Coronary artery (tissue), 2 donors: ENCODE data around the gene HOXC5.
A peak's percentile ranks its signal among the peaks of the same experiment; 100 is the strongest.

Source experiments
- DNase-seq: peaks from one replicate; pipeline ENCODE4 v3.0.0-alpha.2; 2017; ENCODE audit warnings: low spot score
- H3K27ac ChIP-seq, 2 donors: fragments of 200-600 bp; sonication (generic); one replicate each; pipeline ENCODE4 v1.5.1; 2016 to 2019
- H3K4me3 ChIP-seq: fragments of 200-600 bp; sonication (generic); 2 replicates; pipeline ENCODE4 v1.5.1; 2016; ENCODE audit warnings: mild to moderate bottlenecking, moderate library complexity
- TF ChIP-seq, protein P1 (sequence below): fragments of 200-600 bp; sonication (generic); IDR thresholded peaks from one replicate; pipeline ENCODE4 v1.5.1; 2019; ENCODE audit warnings: antibody characterized with exemption

HOXC5 gene

DNA sequence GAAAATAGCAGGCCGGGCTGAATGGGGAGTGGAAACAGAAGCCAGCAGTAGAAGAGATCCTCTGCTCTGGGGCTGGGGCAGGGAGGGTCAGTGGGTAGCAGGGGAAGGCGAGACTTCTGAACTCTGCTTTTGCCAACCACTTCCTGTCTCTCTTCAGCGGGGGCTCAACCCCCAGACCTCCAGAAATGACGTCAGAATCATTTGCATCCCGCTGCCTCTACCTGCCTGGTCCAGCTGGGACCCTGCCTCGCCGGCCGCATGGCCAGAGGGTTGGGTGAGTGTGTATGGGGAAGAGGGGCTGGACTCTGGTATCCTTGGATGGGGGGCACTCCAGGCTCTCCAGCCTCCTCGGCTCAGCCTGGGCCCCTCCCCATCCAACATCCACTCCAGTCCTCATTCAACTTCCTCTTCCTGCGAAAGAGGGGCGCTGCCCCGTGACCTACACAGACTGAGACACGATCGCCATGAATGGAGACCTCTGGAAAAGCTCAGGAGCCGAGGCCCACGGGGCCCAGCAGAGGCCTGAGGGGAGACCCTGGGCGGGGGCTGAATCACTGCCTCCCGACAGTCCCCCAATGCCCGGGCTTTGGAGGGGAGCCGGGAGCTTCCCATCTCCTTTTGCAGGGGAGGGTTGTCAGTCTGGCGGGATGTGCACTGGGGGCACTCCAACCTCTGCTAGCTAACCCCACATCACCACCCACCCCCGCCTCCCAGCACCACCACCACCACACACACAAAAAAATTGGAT lies 20.3 kb downstream of the HOXC5 start:
- TF ChIP-seq, protein P1, sequence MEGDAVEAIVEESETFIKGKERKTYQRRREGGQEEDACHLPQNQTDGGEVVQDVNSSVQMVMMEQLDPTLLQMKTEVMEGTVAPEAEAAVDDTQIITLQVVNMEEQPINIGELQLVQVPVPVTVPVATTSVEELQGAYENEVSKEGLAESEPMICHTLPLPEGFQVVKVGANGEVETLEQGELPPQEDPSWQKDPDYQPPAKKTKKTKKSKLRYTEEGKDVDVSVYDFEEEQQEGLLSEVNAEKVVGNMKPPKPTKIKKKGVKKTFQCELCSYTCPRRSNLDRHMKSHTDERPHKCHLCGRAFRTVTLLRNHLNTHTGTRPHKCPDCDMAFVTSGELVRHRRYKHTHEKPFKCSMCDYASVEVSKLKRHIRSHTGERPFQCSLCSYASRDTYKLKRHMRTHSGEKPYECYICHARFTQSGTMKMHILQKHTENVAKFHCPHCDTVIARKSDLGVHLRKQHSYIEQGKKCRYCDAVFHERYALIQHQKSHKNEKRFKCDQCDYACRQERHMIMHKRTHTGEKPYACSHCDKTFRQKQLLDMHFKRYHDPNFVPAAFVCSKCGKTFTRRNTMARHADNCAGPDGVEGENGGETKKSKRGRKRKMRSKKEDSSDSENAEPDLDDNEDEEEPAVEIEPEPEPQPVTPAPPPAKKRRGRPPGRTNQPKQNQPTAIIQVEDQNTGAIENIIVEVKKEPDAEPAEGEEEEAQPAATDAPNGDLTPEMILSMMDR = no peak
- Histone ChIP-seq H3K4me3 (peak overlapping the region; percentile 83), H3K27ac (peak overlapping the region; percentile 13 to 59)
- no peak for DNase-seq

DNA sequence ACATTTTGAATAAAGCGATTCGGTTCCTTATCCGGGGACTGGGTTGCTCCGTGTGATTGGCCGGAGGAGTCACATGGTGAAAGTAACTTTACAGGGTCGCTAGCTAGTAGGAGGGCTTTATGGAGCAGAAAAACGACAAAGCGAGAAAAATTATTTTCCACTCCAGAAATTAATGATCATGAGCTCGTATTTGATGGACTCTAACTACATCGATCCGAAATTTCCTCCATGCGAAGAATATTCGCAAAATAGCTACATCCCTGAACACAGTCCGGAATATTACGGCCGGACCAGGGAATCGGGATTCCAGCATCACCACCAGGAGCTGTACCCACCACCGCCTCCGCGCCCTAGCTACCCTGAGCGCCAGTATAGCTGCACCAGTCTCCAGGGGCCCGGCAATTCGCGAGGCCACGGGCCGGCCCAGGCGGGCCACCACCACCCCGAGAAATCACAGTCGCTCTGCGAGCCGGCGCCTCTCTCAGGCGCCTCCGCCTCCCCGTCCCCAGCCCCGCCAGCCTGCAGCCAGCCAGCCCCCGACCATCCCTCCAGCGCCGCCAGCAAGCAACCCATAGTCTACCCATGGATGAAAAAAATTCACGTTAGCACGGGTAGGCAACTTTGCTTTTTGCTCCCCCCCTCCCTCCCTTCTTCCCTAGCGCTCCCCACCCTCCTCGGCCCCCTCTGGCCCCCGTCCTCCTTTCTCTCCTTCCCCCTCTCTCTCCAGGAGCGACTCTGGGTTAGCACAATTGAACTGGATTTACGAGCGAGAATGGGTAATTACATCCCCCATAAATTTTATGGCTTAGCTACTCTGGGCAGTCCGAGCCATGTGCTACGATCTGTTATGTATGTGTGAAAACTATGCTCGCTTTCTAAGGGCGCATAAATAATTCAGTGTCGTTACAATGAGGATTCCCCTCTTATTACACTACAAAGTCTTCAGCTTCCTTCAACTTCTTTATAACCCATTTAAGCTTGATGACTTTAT lies 21.2 kb downstream of the HOXC5 start, which contains the start of gene HOXC4:
TSS of gene HOXC4 (plus strand) at position 85 of the 991 bp plus-strand sequence. CDS start at position 173, 88 bp downstream.
- DNase-seq = no peak
- TF ChIP-seq, protein P1 = no peak
- Histone ChIP-seq H3K27ac (peak within 1 kb of the TSS; percentile 13 to 59), H3K4me3 (peak within 1 kb of the TSS; percentile 83)

DNA sequence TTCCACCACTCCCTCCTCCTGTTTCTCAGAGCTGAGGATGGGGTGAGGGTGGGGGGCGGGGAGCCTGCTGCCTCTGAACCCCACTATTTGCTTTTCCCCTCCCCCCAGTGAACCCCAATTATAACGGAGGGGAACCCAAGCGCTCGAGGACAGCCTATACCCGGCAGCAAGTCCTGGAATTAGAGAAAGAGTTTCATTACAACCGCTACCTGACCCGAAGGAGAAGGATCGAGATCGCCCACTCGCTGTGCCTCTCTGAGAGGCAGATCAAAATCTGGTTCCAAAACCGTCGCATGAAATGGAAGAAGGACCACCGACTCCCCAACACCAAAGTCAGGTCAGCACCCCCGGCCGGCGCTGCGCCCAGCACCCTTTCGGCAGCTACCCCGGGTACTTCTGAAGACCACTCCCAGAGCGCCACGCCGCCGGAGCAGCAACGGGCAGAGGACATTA lies 21.9 kb downstream of the HOXC5 start:
- TF ChIP-seq, protein P1 = no peak
- Histone ChIP-seq H3K27ac (no peak overlapping the region), H3K4me3 (peak overlapping the region; percentile 83)
- no peak for DNase-seq

DNA sequence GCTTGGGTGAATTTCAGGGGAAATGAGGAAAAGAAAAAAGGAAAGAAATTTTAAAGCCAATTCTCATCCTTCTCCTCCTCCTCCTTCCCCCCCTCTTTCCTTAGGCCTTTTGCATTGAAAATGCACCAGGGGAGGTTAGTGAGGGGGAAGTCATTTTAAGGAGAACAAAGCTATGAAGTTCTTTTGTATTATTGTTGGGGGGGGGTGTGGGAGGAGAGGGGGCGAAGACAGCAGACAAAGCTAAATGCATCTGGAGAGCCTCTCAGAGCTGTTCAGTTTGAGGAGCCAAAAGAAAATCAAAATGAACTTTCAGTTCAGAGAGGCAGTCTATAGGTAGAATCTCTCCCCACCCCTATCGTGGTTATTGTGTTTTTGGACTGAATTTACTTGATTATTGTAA lies 22.7 kb downstream of the HOXC5 start:
- TF ChIP-seq, protein P1 = no peak
- DNase-seq = no peak
- Histone ChIP-seq H3K27ac (no peak overlapping the region), H3K4me3 (no peak overlapping the region)

DNA sequence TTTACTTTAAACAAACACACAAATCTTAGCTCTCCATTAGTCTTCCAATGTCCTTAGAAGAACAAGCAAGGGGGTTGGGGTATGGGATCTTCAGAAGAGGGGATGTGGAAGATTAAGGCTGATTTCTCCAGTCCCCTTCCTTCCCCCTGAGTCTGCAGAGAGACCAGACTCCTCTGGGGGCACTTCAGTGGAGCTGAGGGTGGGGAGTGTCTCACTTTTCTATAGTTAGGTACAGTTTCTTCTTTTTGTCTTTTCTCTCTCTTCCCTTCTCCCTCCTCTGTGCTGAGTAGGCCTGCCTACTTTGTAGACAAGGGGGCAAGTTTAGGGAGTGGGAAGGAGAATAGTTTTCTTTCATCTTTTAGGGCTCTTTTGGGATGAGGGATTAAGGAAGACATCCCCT lies 23.3 kb downstream of the HOXC5 start:
- no peak overlapping the region for H3K27ac ChIP-seq
- DNase-seq = no peak
- TF ChIP-seq, protein P1 = no peak
- H3K4me3 ChIP-seq = no peak overlapping the region

DNA sequence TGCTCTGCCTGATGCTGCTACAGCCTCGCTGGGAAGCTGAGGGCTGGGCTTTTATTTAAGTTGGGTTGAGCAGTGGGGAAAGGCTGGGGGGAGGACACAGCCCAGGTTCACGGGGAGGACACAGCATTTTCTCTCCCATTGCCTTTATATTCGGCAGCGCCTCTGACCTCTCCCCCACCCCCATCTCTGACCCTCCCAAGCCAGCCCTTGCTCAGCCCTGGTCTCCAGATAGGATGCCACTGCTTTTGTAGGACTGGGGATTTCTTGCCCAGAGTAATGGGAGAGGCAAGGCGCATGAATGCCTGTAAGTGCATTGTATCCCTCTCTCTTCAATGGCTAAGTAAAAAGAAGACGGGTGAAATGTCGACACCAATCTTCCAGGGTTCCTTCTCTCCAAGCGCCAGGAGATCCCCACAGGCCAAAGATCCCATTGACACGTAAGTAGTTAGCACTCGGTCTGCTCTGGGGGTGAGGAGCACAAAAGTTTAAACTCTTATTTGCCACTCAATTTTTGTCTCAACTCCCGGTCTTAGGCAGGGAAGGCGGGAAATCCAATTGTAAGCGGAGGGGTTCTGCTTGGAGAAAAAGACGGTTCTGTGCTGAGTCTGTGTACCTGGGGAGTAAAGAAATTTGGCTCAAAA lies 25.4 kb downstream of the HOXC5 start:
- Histone ChIP-seq H3K27ac (no peak overlapping the region), H3K4me3 (no peak overlapping the region)
- TF ChIP-seq, protein P1 = no peak
- DNase-seq = no peak
